PC-3 (cell line): ENCODE data around the gene HDAC8. TPM values are rescaled to one million over a fixed set of nuclear protein-coding genes. Genes with fewer than 3 reads are reported as not detected.
A peak's percentile ranks its signal among the peaks of the same experiment; 100 is the strongest.

Experiments used
- ATAC-seq: fragments of 200-7000 bp; cut with Tn5 transposase; 2 replicates; pipeline ENCODE4 v1.9.1; 2020; ENCODE audit warnings: mild to moderate bottlenecking, moderate library complexity
- BruUV-seq: library from RNA; stranded (reverse); fragments of 400-500 nt; replicated peaks from 2 replicates; lab custom pipeline; 2021; lab: Mats Ljungman, UMichigan
- CTCF ChIA-PET: fragments of 300-600 bp; sonication (Branson Sonifier 250); formaldehyde crosslinking; loops from one replicate; lab custom pipeline; 2022; ENCODE audit warnings: antibody characterized with exemption; lab: Charles Lee
- POLR2A ChIA-PET: fragments of 300-600 bp; sonication (Branson Sonifier 250); formaldehyde crosslinking; loops from one replicate; lab custom pipeline; 2022; ENCODE audit warnings: antibody characterized with exemption; ENCODE audit not compliant: unreplicated experiment; lab: Charles Lee
- DNase-seq: peaks from one replicate; pipeline ENCODE4 v3.0.0-alpha.2; 2015
- H2AFZ ChIP-seq: fragments of 300-600 bp; sonication (generic); 2 replicates; pipeline ENCODE4 v1.6.0; 2016; ENCODE audit warnings: antibody characterized with exemption, low read length
- H3F3A ChIP-seq: fragments of 300-600 bp; sonication (generic); one replicate; pipeline ENCODE4 v1.6.0; 2017; ENCODE audit warnings: antibody characterized with exemption, low read length, control low read depth, mild to moderate bottlenecking; ENCODE audit not compliant: unreplicated experiment
- H3K27ac ChIP-seq: fragments of 300-600 bp; sonication (generic); 2 replicates; pipeline ENCODE4 v1.5.1; 2016; ENCODE audit warnings: mild to moderate bottlenecking, low read length
- H3K27me3 ChIP-seq: fragments of 300-600 bp; sonication (generic); 2 replicates; pipeline ENCODE4 v1.6.1; 2016; ENCODE audit warnings: low read length, mixed read lengths
- H3K36me3 ChIP-seq: fragments of 300-600 bp; sonication (generic); 2 replicates; pipeline ENCODE4 v1.6.1; 2016; ENCODE audit warnings: low read depth, mixed run types, low read length, mixed read lengths
- H3K4me1 ChIP-seq: fragments of 300-600 bp; sonication (generic); 2 replicates; pipeline ENCODE4 v1.5.1; 2016; ENCODE audit warnings: low read length; ENCODE audit not compliant: insufficient read depth
- H3K4me2 ChIP-seq: fragments of 300-600 bp; sonication (generic); 2 replicates; pipeline ENCODE4 v1.6.0; 2016; ENCODE audit warnings: low read length
- H3K4me3 ChIP-seq: fragments of 300-600 bp; sonication (generic); 2 replicates; pipeline ENCODE4 v1.5.1; 2016; ENCODE audit warnings: mild to moderate bottlenecking, low read length, mixed read lengths
- H3K79me2 ChIP-seq: fragments of 300-600 bp; sonication (generic); 2 replicates; pipeline ENCODE4 v1.6.1; 2017; ENCODE audit warnings: low read length, mixed read lengths
- H3K9ac ChIP-seq: fragments of 300-600 bp; sonication (generic); 2 replicates; pipeline ENCODE4 v1.6.0; 2016; ENCODE audit warnings: mild to moderate bottlenecking, low read length
- H3K9me2 ChIP-seq: fragments of 300-600 bp; sonication (generic); replicated peaks from 2 replicates; pipeline ENCODE4 v1.6.1; 2016; ENCODE audit warnings: mixed run types, low read length, mixed read lengths
- H3K9me3 ChIP-seq: fragments of 300-600 bp; sonication (generic); 2 replicates; pipeline ENCODE4 v1.6.1; 2016; ENCODE audit warnings: low read length, mixed read lengths
- H4K20me1 ChIP-seq: fragments of 300-600 bp; sonication (generic); 2 replicates; pipeline ENCODE4 v1.6.1; 2016; ENCODE audit warnings: low read length, mixed read lengths
- EZH2 ChIP-seq: fragments of 300-600 bp; sonication (generic); IDR thresholded peaks from one replicate; pipeline ENCODE4 v1.6.1; 2017; ENCODE audit warnings: antibody characterized with exemption, mild to moderate bottlenecking, low read length; ENCODE audit not compliant: unreplicated experiment
- EZH2phosphoT487 ChIP-seq: fragments of 300-600 bp; sonication (generic); IDR thresholded peaks from 2 replicates; pipeline ENCODE4 v1.6.1; 2018; ENCODE audit warnings: mild to moderate bottlenecking, antibody characterized with exemption, low read length, borderline replicate concordance
- intact Hi-C: fragments of 100-400 bp; cut with micrococcal nuclease; formaldehyde crosslinking; loops from 2 replicates; pipeline ENCODE4 v1.9.0; 2023
- total RNA-seq: library from RNA; depleted of rRNA; stranded (reverse); fragments of >200 nt; gene quantifications from 2 replicates; pipeline ENCODE4 v1.2.3, GENCODE V29; 2014
- TF ChIP-seq, protein P1 (sequence below): fragments of 300-600 bp; sonication (generic); conservative IDR thresholded peaks from 2 replicates; pipeline ENCODE4 v1.5.1; 2017; ENCODE audit warnings: antibody characterized with exemption, low read depth, mild to moderate bottlenecking, low read length

HDAC8 gene
- total RNA-seq, 1 experiment from 2014 or later = 40.5 TPM

DNA sequence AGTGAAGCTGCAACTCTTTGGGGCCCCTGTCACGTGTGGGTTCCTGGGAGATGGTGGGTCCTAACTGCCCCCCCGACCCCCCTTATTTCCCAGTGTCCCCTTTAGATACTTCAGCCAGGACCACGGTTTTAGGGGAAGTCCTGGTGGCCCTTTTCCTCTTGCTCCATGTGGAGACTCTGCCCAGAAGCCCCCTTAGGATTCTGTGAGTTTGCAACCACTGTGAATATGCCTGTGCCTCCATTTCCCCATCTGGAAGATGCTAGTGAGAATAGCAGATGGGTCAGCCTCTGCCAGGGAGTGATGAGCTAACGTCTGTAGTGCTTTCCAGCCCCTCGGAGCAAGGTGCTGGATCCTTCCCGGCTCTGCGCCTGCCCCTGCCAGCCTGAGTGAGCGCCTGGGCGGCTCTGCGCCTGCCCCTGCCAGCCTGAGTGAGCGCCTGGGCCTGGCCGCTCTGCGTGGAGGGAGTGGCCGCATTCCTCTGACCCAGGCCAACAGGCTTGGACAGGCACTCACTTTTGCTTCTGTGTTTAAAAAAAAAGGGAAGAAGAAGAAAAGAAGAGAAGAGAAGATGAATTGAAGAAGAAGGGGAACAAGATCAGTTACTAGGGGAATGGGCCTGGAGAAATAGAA, 260.2 kb downstream of the HDAC8 start:
- Histone ChIP-seq H3K27ac (no peak overlapping the region), H3K4me1 (peaks cover 10% of the 10 kb centered on the region), H2AFZ (no peak overlapping the region), H3K9me2 (no peaks in the 10 kb centered on the region), H3K4me3 (no peak overlapping the region), H3K9me3 (no peaks in the 10 kb centered on the region), H3K27me3 (peaks cover 4% of the 10 kb centered on the region; the same call in 1 of the 2 replicates), H3K79me2 (no peaks in the 10 kb centered on the region), H3F3A (no peaks in the 10 kb centered on the region), H3K9ac (no peak overlapping the region), H3K4me2 (no peak overlapping the region), H3K36me3 (no peaks in the 10 kb centered on the region), H4K20me1 (no peaks in the 10 kb centered on the region)
- intact Hi-C loops = no loop called here
- TF ChIP-seq, protein P1, sequence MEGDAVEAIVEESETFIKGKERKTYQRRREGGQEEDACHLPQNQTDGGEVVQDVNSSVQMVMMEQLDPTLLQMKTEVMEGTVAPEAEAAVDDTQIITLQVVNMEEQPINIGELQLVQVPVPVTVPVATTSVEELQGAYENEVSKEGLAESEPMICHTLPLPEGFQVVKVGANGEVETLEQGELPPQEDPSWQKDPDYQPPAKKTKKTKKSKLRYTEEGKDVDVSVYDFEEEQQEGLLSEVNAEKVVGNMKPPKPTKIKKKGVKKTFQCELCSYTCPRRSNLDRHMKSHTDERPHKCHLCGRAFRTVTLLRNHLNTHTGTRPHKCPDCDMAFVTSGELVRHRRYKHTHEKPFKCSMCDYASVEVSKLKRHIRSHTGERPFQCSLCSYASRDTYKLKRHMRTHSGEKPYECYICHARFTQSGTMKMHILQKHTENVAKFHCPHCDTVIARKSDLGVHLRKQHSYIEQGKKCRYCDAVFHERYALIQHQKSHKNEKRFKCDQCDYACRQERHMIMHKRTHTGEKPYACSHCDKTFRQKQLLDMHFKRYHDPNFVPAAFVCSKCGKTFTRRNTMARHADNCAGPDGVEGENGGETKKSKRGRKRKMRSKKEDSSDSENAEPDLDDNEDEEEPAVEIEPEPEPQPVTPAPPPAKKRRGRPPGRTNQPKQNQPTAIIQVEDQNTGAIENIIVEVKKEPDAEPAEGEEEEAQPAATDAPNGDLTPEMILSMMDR = no peak
- TF ChIP-seq EZH2phosphoT487 (no peak), EZH2 (no peak)
- no peak for DNase-seq
- no TSS peak for BruUV-seq
- no peak for ATAC-seq
- CTCF ChIA-PET = no interaction called here
- POLR2A ChIA-PET = interaction anchor here (0.6 kb wide), 1 partner anchor 1250 kb away, joined by 4 read pairs; no protein-coding TSS in a partner anchor

DNA sequence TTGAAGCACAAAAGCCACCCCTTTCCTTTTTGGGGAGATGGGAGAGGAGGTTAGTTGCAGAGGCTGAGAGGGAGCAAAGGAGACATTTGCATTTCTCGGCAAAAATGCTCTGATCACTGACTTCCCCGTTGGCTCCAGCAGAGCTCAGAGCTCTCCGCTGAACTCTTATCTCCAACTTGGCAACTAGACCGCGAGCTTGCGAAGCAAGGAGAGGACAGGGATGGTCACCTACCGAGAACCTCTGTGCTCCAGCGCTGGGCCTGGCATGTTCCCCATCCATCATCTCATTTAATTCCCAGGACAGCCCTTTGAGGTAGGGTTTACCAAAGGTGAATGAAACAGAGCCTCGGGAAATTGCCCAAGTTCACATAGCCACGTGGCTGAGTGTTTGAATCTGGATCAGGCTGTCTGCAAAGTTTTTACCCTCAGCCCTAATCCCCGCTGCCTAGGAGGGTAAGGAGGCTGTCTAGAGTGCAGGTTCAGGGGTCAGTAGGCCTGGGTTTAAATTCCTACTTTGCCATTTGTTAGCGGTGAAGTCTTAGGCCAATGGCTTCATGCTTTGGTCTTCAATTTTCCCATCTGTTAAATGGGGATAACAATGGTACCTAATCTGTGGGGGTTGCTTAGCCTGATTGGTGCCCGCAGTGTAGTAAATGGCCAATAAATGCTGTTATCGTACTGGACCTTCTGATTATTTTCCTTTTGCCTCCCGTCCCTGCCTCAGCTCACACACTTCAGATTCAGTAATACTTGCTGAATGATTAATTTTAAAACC, 263.2 kb downstream of the HDAC8 start:
- peak overlapping the region; percentile 61; the same call in 1 of the 2 replicates for H3K4me3 ChIP-seq
- DNase-seq = no peak
- POLR2A ChIA-PET = no interaction called here
- no peaks in the 10 kb centered on the region for H4K20me1 ChIP-seq
- H2AFZ ChIP-seq = peak overlapping the region; percentile 73
- no TSS peak for BruUV-seq
- TF ChIP-seq EZH2 (no peak), EZH2phosphoT487 (no peak)
- TF ChIP-seq, protein P1 = no peak
- H3F3A ChIP-seq = no peaks in the 10 kb centered on the region
- no peak overlapping the region for H3K27ac ChIP-seq
- CTCF ChIA-PET = interaction anchor here (0.6 kb wide), 1 partner anchor 231 kb away, joined by 6 read pairs; no protein-coding TSS in a partner anchor
- no peak for ATAC-seq
- no peaks in the 10 kb centered on the region for H3K79me2 ChIP-seq
- no peak overlapping the region for H3K9ac ChIP-seq
- H3K4me2 ChIP-seq = peak overlapping the region; percentile 89
- H3K36me3 ChIP-seq = no peaks in the 10 kb centered on the region
- peaks cover 21% of the 10 kb centered on the region for H3K27me3 ChIP-seq
- peaks cover 10% of the 10 kb centered on the region for H3K4me1 ChIP-seq
- intact Hi-C loops = loop anchor here (5.0 kb wide), 1 partner anchor 62 kb away; no protein-coding TSS in a partner anchor
- H3K9me2 ChIP-seq = no peaks in the 10 kb centered on the region
- H3K9me3 ChIP-seq = no peaks in the 10 kb centered on the region
